ENCODE results near the gene ROPN1B. TPM values are rescaled to one million over a fixed set of nuclear protein-coding genes. Genes with fewer than 3 reads are reported as not detected.

ROPN1B gene
- total RNA-seq, 2 experiments from 2014 or later = not detected

DNA sequence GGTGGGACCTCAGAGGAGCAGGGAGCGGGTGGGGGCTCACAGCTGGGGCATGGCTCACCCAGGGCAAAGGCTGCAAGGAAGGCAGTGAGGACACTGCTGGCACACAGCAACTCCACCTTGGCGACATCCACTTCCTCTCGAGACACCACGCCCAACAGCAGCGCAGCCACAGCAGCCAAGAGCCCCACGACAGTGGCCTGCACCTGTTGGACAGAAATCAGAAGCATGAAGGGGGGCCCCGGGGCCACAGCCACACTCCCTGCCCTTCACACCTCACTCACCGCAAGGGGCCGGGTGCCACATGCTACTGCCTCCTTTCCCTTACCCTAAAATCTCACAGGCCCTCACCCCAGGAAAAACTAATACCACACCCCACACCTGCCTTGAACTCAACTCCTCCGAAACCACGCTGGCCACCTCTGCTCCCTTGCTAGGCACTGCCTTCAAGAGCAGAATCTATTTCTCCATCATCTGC, 57.3 kb downstream of the ROPN1B start:
- H3K27ac ChIP-seq (ENCODE audit: low read depth, low read length, poor library complexity, severe bottlenecking) = no peak overlapping the region
- H3K9me2 ChIP-seq (ENCODE audit: insufficient read depth, low read length) = no peaks in the 10 kb centered on the region
- no TSS peak for BruUV-seq (replicated peaks)
- H3K4me3 ChIP-seq (ENCODE audit: low read depth, low read length, poor library complexity, severe bottlenecking) = no peak overlapping the region
- H3K79me2 ChIP-seq (ENCODE audit: insufficient read depth, low read depth, low read length) = no peaks in the 10 kb centered on the region
- no peak for DNase-seq (ENCODE audit: low spot score)
- TF ChIP-seq EZH2phosphoT487 (IDR thresholded peaks at IDR 0.05; ENCODE audit: borderline replicate concordance, low read depth, low read length) = no peak
- no peak for TF ChIP-seq CTCF (conservative IDR thresholded peaks at IDR 0.05; ENCODE audit: low read length)
- POLR2A ChIA-PET = no interaction called here
- peaks cover 22% of the 10 kb centered on the region for H3K9me3 ChIP-seq (ENCODE audit: low read length)
- CTCF ChIA-PET (ENCODE audit: unreplicated experiment) = no interaction called here
- H3K36me3 ChIP-seq (ENCODE audit: insufficient read depth, low read length) = peaks cover 4% of the 10 kb centered on the region
- no peak overlapping the region for H2AFZ ChIP-seq (ENCODE audit: low read length)
- no peaks in the 10 kb centered on the region for H4K20me1 ChIP-seq (ENCODE audit: insufficient read depth, low read length)
- H3K4me2 ChIP-seq (ENCODE audit: low read length) = no peak overlapping the region
- no peaks in the 10 kb centered on the region for H3K4me1 ChIP-seq (ENCODE audit: insufficient read depth, low read length, poor library complexity, severe bottlenecking)
- intact Hi-C loops (cut with micrococcal nuclease; ENCODE audit: unreplicated experiment) = no loop called here

GRCh38 chr3:126026761-126027160, 57.8 kb downstream of the ROPN1B start:
- no peak overlapping the region for H3K27ac ChIP-seq (ENCODE audit: low read depth, low read length, poor library complexity, severe bottlenecking)
- peaks cover 4% of the 10 kb centered on the region for H3K36me3 ChIP-seq (ENCODE audit: insufficient read depth, low read length)
- no peaks in the 10 kb centered on the region for H4K20me1 ChIP-seq (ENCODE audit: insufficient read depth, low read length)
- no peaks in the 10 kb centered on the region for H3K79me2 ChIP-seq (ENCODE audit: insufficient read depth, low read depth, low read length)
- no peak overlapping the region for H2AFZ ChIP-seq (ENCODE audit: low read length)
- ChIA-PET POLR2A (interaction anchor here (0.6 kb wide), 1 partner anchor 37 kb away, joined by 3 read pairs; no protein-coding TSS in a partner anchor), CTCF (ENCODE audit: unreplicated experiment) (no interaction called here)
- H3K4me2 ChIP-seq (ENCODE audit: low read length) = no peak overlapping the region
- no TSS peak for BruUV-seq (replicated peaks)
- TF ChIP-seq CTCF (conservative IDR thresholded peaks at IDR 0.05; ENCODE audit: low read length) (no peak), EZH2phosphoT487 (IDR thresholded peaks at IDR 0.05; ENCODE audit: borderline replicate concordance, low read depth, low read length) (no peak)
- no peak for DNase-seq (ENCODE audit: low spot score)
- H3K4me3 ChIP-seq (ENCODE audit: low read depth, low read length, poor library complexity, severe bottlenecking) = no peak overlapping the region
- H3K9me2 ChIP-seq (ENCODE audit: insufficient read depth, low read length) = no peaks in the 10 kb centered on the region
- no peaks in the 10 kb centered on the region for H3K4me1 ChIP-seq (ENCODE audit: insufficient read depth, low read length, poor library complexity, severe bottlenecking)
- H3K9me3 ChIP-seq (ENCODE audit: low read length) = peaks cover 22% of the 10 kb centered on the region
- intact Hi-C loops (cut with micrococcal nuclease; ENCODE audit: unreplicated experiment) = no loop called here

- H4K20me1 ChIP-seq (ENCODE audit: insufficient read depth, low read length) = no peaks in the 10 kb centered on the region
- POLR2A ChIA-PET = no interaction called here
- H3K4me2 ChIP-seq (ENCODE audit: low read length) = no peak overlapping the region
- intact Hi-C loops (cut with micrococcal nuclease; ENCODE audit: unreplicated experiment) = no loop called here
- H3K4me3 ChIP-seq (ENCODE audit: low read depth, low read length, poor library complexity, severe bottlenecking) = no peak overlapping the region
- no TSS peak for BruUV-seq (replicated peaks)
- H3K4me1 ChIP-seq (ENCODE audit: insufficient read depth, low read length, poor library complexity, severe bottlenecking) = no peaks in the 10 kb centered on the region
- no peak overlapping the region for H2AFZ ChIP-seq (ENCODE audit: low read length)
- no peaks in the 10 kb centered on the region for H3K79me2 ChIP-seq (ENCODE audit: insufficient read depth, low read depth, low read length)
- H3K27ac ChIP-seq (ENCODE audit: low read depth, low read length, poor library complexity, severe bottlenecking) = no peak overlapping the region
- CTCF ChIA-PET (ENCODE audit: unreplicated experiment) = no interaction called here
- H3K9me2 ChIP-seq (ENCODE audit: insufficient read depth, low read length) = no peaks in the 10 kb centered on the region
- no peak for DNase-seq (ENCODE audit: low spot score)
- peaks cover 4% of the 10 kb centered on the region for H3K36me3 ChIP-seq (ENCODE audit: insufficient read depth, low read length)
- TF ChIP-seq EZH2phosphoT487 (IDR thresholded peaks at IDR 0.05; ENCODE audit: borderline replicate concordance, low read depth, low read length) = no peak
- no peak for TF ChIP-seq CTCF (conservative IDR thresholded peaks at IDR 0.05; ENCODE audit: low read length)
- peaks cover 22% of the 10 kb centered on the region for H3K9me3 ChIP-seq (ENCODE audit: low read length)
These were observed 59.1 kb downstream of the ROPN1B start for GRCh38 chr3:126028096-126028495.

All from OCI-LY7 (cell line).